ENCODE data around the gene RTTN.
"Not testable (repeated sequence)": the region's sequence is repeated elsewhere in the genome, so short reads cannot be mapped to it uniquely, and the experiment has no call there.

The RTTN gene

GRCh38 chr18:70021498-70021897, 184.0 kb downstream of the RTTN start:
- no peak for DNase-seq

GRCh38 chr18:70021043-70021442, 184.4 kb downstream of the RTTN start:
- no peak for DNase-seq

GRCh38 chr18:70019991-70020390, 185.5 kb downstream of the RTTN start:
- DNase-seq = peak; percentile 37 to 70

- DNase-seq = peak in 1 of 2 donors; percentile 2
Measured at GRCh38 chr18:70019136-70019535, 186.4 kb downstream of the RTTN start.

- no peak for DNase-seq
Measured at GRCh38 chr18:70015127-70015526, 190.4 kb downstream of the RTTN start.

- DNase-seq = no peak
Measured at GRCh38 chr18:70005580-70005979, 199.9 kb downstream of the RTTN start.

- DNase-seq = no peak
Measured at GRCh38 chr18:70004696-70005095, 200.8 kb downstream of the RTTN start.

GRCh38 chr18:69999656-70000055, 205.8 kb downstream of the RTTN start:
- DNase-seq = no peak

- no peak for DNase-seq
Measured at GRCh38 chr18:69998523-69998987, 206.9 kb downstream of the RTTN start.

GRCh38 chr18:69996951-69997798, 208.3 kb downstream of the RTTN start:
- no peak for DNase-seq

- DNase-seq = no peak
Measured at GRCh38 chr18:69996417-69996816, 209.1 kb downstream of the RTTN start.

- DNase-seq = no peak
Measured at GRCh38 chr18:69995774-69996173, 209.7 kb downstream of the RTTN start.

GRCh38 chr18:69992776-69993175, 212.7 kb downstream of the RTTN start:
- no peak for DNase-seq

- DNase-seq = no peak
Measured at GRCh38 chr18:69987870-69988269, 217.6 kb downstream of the RTTN start.

GRCh38 chr18:69985239-69985638, 220.2 kb downstream of the RTTN start:
- no peak for DNase-seq

GRCh38 chr18:69982417-69982816, 223.1 kb downstream of the RTTN start:
- no peak for DNase-seq

GRCh38 chr18:69981948-69982347, 223.5 kb downstream of the RTTN start:
- DNase-seq = no peak

GRCh38 chr18:69980982-69981804, 224.3 kb downstream of the RTTN start:
- no peak for DNase-seq

GRCh38 chr18:69980509-69980908, 225.0 kb downstream of the RTTN start:
- no peak for DNase-seq

- peak; percentile 30 to 52 for DNase-seq
Measured at GRCh38 chr18:69978732-69979715, 226.5 kb downstream of the RTTN start.

- not testable (repeated sequence) for DNase-seq
Measured at GRCh38 chr18:69975294-69975693, 230.2 kb downstream of the RTTN start.

- peak; percentile 43 to 48 for DNase-seq
Measured at GRCh38 chr18:69974365-69974764, 231.1 kb downstream of the RTTN start.
